Transverse colon (tissue), 4 donors: Measurements from ENCODE around the gene EHBP1. TPM values are rescaled to one million over a fixed set of nuclear protein-coding genes. Genes with fewer than 3 reads are reported as not detected.

Source experiments
- DNase-seq: peaks from one replicate; pipeline ENCODE4 v3.0.0-alpha.2; 2019
- H3K27ac ChIP-seq, 4 donors: fragments of 200-600 bp; sonication (generic); 2 replicates each; pipeline ENCODE4 v1.5.1; 2016 to 2018; ENCODE audit warnings: inconsistent platforms in 4 of 4
- H3K27me3 ChIP-seq: fragments of 200-600 bp; sonication (generic); 2 replicates; pipeline ENCODE4 v1.5.1; 2017; ENCODE audit warnings: inconsistent platforms
- H3K36me3 ChIP-seq, 4 donors: fragments of 200-600 bp; sonication (generic); 2 replicates each; pipeline ENCODE4 v1.5.1; 2017 to 2019; ENCODE audit warnings: inconsistent platforms in 4 of 4
- H3K4me1 ChIP-seq, 4 donors: fragments of 200-600 bp; sonication (generic); 2 replicates each; pipeline ENCODE4 v1.5.1; 2017 to 2020; ENCODE audit warnings: inconsistent platforms in 4 of 4
- H3K4me3 ChIP-seq, 4 donors: fragments of 200-600 bp; sonication (generic); 1 replicate in 1 of 4; 2 replicates in 3 of 4; pipeline versions ENCODE4 v1.5.1 to v1.6.1; 2017 to 2019; ENCODE audit warnings: inconsistent platforms in 4 of 4
- H3K9me3 ChIP-seq, 2 donors: fragments of 200-600 bp; sonication (generic); 2 replicates each; pipeline ENCODE4 v1.5.1; 2017 to 2019; ENCODE audit warnings: inconsistent platforms in 2 of 2
- EP300 ChIP-seq: sonication (generic); formaldehyde crosslinking; IDR thresholded peaks from one replicate; pipeline ENCODE4 v1.6.1; 2017; ENCODE audit warnings: antibody characterized with exemption, low read depth
- POLR2A ChIP-seq: fragments of 450-650 bp; IDR thresholded peaks from one replicate; pipeline ENCODE4 v1.6.1; 2016; ENCODE audit warnings: antibody characterized with exemption, mild to moderate bottlenecking, moderate library complexity
- POLR2AphosphoS5 ChIP-seq, 3 donors: sonication (generic); formaldehyde crosslinking; IDR thresholded peaks; one replicate each; pipeline ENCODE4 v1.6.1; 2016; ENCODE audit warnings: antibody characterized with exemption in 3 of 3
- WGBS, 2 donors: methylation state at CpG; one replicate each; pipeline ENCODE4 v1.1.5; 2018; ENCODE audit warnings: low coverage in 1 of 2; 5-methylcytosine and 5-hydroxymethylcytosine counted together
- in situ Hi-C, 4 donors: fragments of 200-750 bp; cut with MboI; loops; one replicate each; pipeline versions ENCODE4 v1.15.0 to v1.15.1; 2017; ENCODE audit warnings: low sequenced_read_pairs in 3 of 4, low pct_ligation_motif_present in 1 of 4, low pct_unique_long_range_greater_than_20kb in 1 of 4
- intact Hi-C: fragments of 100-400 bp; cut with DNase I; formaldehyde crosslinking; loops from one replicate; pipeline ENCODE4 v1.15.1; 2023; ENCODE audit warnings: low total_unique reads
- total RNA-seq, 4 donors: library from RNA; depleted of rRNA; stranded (reverse); fragments of >200 nt; gene quantifications; one replicate each; pipeline ENCODE4 v1.1.0, GENCODE V29; 2016
- TF ChIP-seq, protein P1 (sequence below), 5 experiments: fragments of 200-600 bp in 3 of 5; fragments of 450-650 bp in 2 of 5; sonication (generic) in 3 of 5; IDR thresholded peaks; 1 replicate in 2 of 5; 2 replicates in 3 of 5; pipeline ENCODE4 v1.5.1; 2016 to 2017; ENCODE audit warnings: antibody characterized with exemption in 5 of 5, inconsistent platforms in 3 of 5, mild to moderate bottlenecking in 2 of 5, moderate library complexity in 1 of 5

Gene EHBP1
- total RNA-seq, 4 donors from 2014 or later: 41.1 to 69.4 (median 47.0) TPM

DNA sequence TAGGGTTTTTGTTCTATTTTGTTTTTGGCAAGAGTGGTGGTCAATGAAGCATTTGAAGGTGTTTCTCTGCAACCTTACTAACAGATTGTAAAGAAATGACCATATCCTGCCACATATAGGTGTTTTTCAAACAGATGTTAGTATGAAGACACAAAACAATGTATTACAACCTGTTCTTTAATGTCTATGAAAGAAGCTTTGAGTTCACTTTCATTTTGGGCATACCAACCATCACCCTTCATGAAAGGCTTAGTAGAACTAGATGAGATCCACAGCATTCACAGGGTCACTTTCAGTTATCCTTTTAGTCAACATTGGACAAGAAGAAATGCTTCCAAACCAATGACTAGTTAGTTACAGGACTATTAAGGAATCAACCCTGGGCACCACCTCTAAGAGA is 95.1 kb downstream of the EHBP1 start:
- Histone ChIP-seq H3K36me3 (no peaks in the 10 kb centered on the region), H3K9me3 (no peaks in the 10 kb centered on the region), H3K4me1 (no peaks in the 10 kb centered on the region), H3K27ac (no peak overlapping the region), H3K27me3 (no peaks in the 10 kb centered on the region), H3K4me3 (no peak overlapping the region)
- intact Hi-C loops: no loop called here
- DNase-seq: no peak
- in situ Hi-C loops: no loop called here
- TF ChIP-seq POLR2A (no peak), POLR2AphosphoS5 (IDR thresholded peaks at IDR 0.05) (no peak), EP300 (no peak)
- TF ChIP-seq, protein P1, sequence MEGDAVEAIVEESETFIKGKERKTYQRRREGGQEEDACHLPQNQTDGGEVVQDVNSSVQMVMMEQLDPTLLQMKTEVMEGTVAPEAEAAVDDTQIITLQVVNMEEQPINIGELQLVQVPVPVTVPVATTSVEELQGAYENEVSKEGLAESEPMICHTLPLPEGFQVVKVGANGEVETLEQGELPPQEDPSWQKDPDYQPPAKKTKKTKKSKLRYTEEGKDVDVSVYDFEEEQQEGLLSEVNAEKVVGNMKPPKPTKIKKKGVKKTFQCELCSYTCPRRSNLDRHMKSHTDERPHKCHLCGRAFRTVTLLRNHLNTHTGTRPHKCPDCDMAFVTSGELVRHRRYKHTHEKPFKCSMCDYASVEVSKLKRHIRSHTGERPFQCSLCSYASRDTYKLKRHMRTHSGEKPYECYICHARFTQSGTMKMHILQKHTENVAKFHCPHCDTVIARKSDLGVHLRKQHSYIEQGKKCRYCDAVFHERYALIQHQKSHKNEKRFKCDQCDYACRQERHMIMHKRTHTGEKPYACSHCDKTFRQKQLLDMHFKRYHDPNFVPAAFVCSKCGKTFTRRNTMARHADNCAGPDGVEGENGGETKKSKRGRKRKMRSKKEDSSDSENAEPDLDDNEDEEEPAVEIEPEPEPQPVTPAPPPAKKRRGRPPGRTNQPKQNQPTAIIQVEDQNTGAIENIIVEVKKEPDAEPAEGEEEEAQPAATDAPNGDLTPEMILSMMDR (IDR thresholded peaks at IDR 0.05): no peak

DNA sequence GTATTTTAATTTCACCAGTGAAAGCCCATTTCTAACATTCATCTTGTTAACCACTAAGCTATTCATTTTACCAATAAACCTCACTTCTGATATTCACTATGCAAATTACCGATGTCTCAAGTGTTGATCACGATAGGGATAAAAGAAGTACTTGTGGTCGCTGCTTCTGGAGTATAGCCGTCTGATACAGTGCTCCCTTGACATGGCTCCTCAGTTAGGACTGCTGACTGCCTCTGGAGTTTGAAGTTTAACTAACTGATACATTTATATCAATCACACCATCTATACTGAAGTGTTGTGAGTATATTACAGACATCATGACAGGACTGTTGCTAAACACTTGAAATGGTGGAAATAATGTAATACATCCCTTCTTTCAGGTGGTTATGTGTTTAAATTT is 95.6 kb downstream of the EHBP1 start:
- intact Hi-C loops: no loop called here
- WGBS, 2 donors: 91 to 96% methylated on average over 4 of the region's 4 CpGs

DNA sequence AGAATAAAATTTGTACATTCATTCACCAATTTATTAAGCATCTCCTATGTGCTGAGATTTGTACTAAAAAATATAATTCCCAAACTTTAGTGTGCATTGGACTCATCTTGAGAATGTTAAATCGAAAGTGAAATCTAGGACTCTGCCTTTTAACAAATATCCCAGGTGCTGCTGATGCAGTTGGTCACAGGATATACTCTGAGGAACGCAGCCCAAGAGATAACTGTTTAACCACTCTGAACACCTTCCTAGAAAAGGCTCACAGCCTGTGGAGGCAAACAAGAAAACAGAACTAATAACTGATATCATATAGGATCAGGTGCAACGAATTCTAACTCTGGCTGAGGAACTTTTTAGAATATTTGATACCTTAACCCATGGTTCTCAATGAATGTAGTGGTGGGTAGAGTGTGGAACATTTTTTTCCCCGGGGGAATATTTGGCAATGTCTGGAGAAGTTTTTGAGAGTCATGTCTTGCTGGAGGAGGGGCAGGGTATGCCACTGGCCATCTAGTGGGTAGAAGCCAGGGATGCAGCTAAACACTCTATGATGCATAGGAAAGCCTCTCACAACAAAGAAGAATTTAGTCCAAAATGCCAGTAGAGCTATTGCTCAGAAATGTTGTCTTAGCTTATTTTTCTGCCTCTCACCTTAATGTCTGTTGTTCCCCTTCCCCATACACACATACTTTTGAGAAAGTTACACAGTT is 96.5 kb downstream of the EHBP1 start:
- DNase-seq: no peak
- TF ChIP-seq, protein P1 (IDR thresholded peaks at IDR 0.05): no peak
- TF ChIP-seq POLR2A (no peak), POLR2AphosphoS5 (IDR thresholded peaks at IDR 0.05) (no peak), EP300 (no peak)
- H3K4me1 ChIP-seq: no peaks in the 10 kb centered on the region
- H3K4me3 ChIP-seq: no peak overlapping the region
- H3K9me3 ChIP-seq: no peaks in the 10 kb centered on the region
- intact Hi-C loops: no loop called here
- in situ Hi-C loops: no loop called here
- H3K36me3 ChIP-seq: no peaks in the 10 kb centered on the region
- no peak overlapping the region for H3K27ac ChIP-seq
- 61 to 68% methylated on average over 4 of the region's 4 CpGs for WGBS, 2 donors
- H3K27me3 ChIP-seq: no peaks in the 10 kb centered on the region

More for the DNA sequence above, 95.6 kb downstream of the EHBP1 start:
- H3K4me3 ChIP-seq: no peak overlapping the region
- no peaks in the 10 kb centered on the region for H3K4me1 ChIP-seq
- no peak for TF ChIP-seq EP300
- TF ChIP-seq, protein P1 (IDR thresholded peaks at IDR 0.05): no peak
- TF ChIP-seq POLR2AphosphoS5 (IDR thresholded peaks at IDR 0.05): no peak
- no peak for TF ChIP-seq POLR2A
- no peaks in the 10 kb centered on the region for H3K9me3 ChIP-seq
- in situ Hi-C loops: no loop called here
- DNase-seq: no peak
- no peaks in the 10 kb centered on the region for H3K27me3 ChIP-seq
- H3K27ac ChIP-seq: no peak overlapping the region
- no peaks in the 10 kb centered on the region for H3K36me3 ChIP-seq

DNA sequence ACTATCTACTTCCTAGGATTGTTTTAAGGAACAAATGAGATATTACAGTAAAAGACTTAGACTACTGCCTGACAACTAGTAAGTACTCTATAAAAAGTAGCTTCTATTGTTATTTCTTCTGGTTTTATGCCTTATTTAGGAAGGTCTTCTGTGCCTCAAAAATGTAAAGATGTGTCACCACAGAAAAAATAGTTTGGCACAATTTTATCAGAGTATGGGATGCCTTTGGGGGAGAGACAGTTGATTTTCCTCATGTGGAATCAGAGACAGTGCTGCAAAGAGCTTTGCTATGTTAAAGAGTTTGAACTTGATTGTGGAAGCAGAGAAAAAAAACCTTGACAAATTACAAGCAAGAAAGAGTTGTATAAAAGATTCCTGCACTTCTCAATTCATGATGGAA is 98.4 kb downstream of the EHBP1 start:
- no peaks in the 10 kb centered on the region for H3K4me1 ChIP-seq
- no peak overlapping the region for H3K4me3 ChIP-seq
- intact Hi-C loops: no loop called here
- H3K27ac ChIP-seq: no peak overlapping the region
- no peaks in the 10 kb centered on the region for H3K36me3 ChIP-seq
- H3K27me3 ChIP-seq: no peaks in the 10 kb centered on the region
- DNase-seq: no peak
- peaks cover 0 to 6% of the 10 kb centered on the region in 2 donors for H3K9me3 ChIP-seq
- TF ChIP-seq, protein P1 (IDR thresholded peaks at IDR 0.05): no peak
- TF ChIP-seq POLR2AphosphoS5 (IDR thresholded peaks at IDR 0.05) (no peak), POLR2A (no peak), EP300 (no peak)
- in situ Hi-C loops: no loop called here
